ENCODE results near the gene CNNM3.
"Not testable (repeated sequence)": the region's sequence is repeated elsewhere in the genome, so short reads cannot be mapped to it uniquely, and the experiment has no call there.

The CNNM3 gene

GRCh38 chr2:96816127-96816835 is at the start of gene CNNM3:
TSS of gene CNNM3 (plus strand) at chr2:96816268. CDS start at chr2:96816278, 10 bp downstream.
- peak; percentile 71 for DNase-seq (ENCODE audit: low read depth)

GRCh38 chr2:96767135-96767871 is 48.8 kb upstream of the CNNM3 start:
- no peak for DNase-seq (ENCODE audit: low read depth)

- no peak for DNase-seq (ENCODE audit: low read depth)
These were observed 47.9 kb upstream of the CNNM3 start for GRCh38 chr2:96768083-96768561.

GRCh38 chr2:96769814-96770213 is 46.3 kb upstream of the CNNM3 start:
- no peak for DNase-seq (ENCODE audit: low read depth)

GRCh38 chr2:96770442-96771202 is 45.4 kb upstream of the CNNM3 start:
- DNase-seq (ENCODE audit: low read depth): no peak

GRCh38 chr2:96771796-96772618 is 44.1 kb upstream of the CNNM3 start:
- no peak for DNase-seq (ENCODE audit: low read depth)

GRCh38 chr2:96772903-96773671 is 43.0 kb upstream of the CNNM3 start:
- no peak for DNase-seq (ENCODE audit: low read depth)

GRCh38 chr2:96773922-96774321 is 42.1 kb upstream of the CNNM3 start:
- no peak for DNase-seq (ENCODE audit: low read depth)

- no peak for DNase-seq (ENCODE audit: low read depth)
These were observed 40.9 kb upstream of the CNNM3 start for GRCh38 chr2:96775160-96775559.

GRCh38 chr2:96783388-96783787 is 32.7 kb upstream of the CNNM3 start:
- DNase-seq (ENCODE audit: low read depth): no peak

GRCh38 chr2:96787411-96787810 is 28.7 kb upstream of the CNNM3 start:
- no peak for DNase-seq (ENCODE audit: low read depth)

- no peak for DNase-seq (ENCODE audit: low read depth)
These were observed 27.4 kb upstream of the CNNM3 start for GRCh38 chr2:96788442-96789244.

GRCh38 chr2:96789245-96789617 is 26.8 kb upstream of the CNNM3 start:
- DNase-seq (ENCODE audit: low read depth): no peak

GRCh38 chr2:96792772-96793749 is 23.0 kb upstream of the CNNM3 start:
- DNase-seq (ENCODE audit: low read depth): no peak

- DNase-seq (ENCODE audit: low read depth): no peak
These were observed 21.0 kb upstream of the CNNM3 start for GRCh38 chr2:96795076-96795475.

GRCh38 chr2:96796497-96796896 is 19.6 kb upstream of the CNNM3 start:
- DNase-seq (ENCODE audit: low read depth): not testable (repeated sequence)

GRCh38 chr2:96797066-96797625 is 18.9 kb upstream of the CNNM3 start:
- DNase-seq (ENCODE audit: low read depth): no peak

- DNase-seq (ENCODE audit: low read depth): no peak
These were observed 17.1 kb upstream of the CNNM3 start for GRCh38 chr2:96798733-96799622.
